SK-N-SH (cell line): ENCODE measurements around the gene ARFGAP1.

Experiments used
- TF ChIP-seq, protein P1 (sequence below): fragments of 200-600 bp; sonication (generic); IDR thresholded peaks from 2 replicates; pipeline ENCODE4 v1.6.1; 2017; ENCODE audit warnings: antibody characterized with exemption, mild to moderate bottlenecking, moderate library complexity
- TF ChIP-seq, protein P2 (sequence below): IDR thresholded peaks from 2 replicates; pipeline ENCODE4 v1.4.0; 2012; ENCODE audit warnings: low read depth, borderline replicate concordance

DNA sequence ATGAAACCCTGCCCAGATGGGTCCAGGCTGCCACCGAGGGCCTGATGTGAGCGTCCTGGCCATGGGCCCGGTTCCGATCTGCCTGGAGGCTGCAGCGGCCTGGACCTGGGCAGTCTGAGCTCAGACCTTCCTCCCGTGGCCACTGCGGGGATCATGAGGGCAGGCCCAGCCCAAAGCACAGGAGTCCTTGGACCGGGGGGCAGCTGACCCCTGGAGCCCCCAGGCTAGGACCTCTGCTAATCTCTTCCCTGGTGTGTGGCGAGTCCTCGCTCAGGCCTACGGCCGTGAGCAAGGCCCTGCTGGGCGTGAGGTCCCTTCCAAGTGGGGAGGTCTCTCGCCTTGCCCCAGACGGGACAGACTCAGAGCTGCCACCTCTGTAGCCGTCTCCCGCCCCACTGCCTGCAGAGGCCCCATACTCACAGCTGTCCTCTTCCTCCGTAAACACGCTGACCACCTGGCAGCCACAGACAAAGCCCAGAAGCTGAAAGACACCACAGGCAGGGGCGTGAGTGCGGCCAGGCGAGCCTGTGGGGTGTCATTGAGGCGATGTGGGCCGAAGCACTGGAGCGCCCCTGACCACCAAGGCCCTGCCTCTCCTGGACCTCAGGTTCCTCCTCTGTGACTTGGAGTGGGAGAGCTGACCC is 28.9 kb upstream of the ARFGAP1 start:
- TF ChIP-seq, protein P1, sequence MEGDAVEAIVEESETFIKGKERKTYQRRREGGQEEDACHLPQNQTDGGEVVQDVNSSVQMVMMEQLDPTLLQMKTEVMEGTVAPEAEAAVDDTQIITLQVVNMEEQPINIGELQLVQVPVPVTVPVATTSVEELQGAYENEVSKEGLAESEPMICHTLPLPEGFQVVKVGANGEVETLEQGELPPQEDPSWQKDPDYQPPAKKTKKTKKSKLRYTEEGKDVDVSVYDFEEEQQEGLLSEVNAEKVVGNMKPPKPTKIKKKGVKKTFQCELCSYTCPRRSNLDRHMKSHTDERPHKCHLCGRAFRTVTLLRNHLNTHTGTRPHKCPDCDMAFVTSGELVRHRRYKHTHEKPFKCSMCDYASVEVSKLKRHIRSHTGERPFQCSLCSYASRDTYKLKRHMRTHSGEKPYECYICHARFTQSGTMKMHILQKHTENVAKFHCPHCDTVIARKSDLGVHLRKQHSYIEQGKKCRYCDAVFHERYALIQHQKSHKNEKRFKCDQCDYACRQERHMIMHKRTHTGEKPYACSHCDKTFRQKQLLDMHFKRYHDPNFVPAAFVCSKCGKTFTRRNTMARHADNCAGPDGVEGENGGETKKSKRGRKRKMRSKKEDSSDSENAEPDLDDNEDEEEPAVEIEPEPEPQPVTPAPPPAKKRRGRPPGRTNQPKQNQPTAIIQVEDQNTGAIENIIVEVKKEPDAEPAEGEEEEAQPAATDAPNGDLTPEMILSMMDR: no peak
- TF ChIP-seq, protein P2, sequence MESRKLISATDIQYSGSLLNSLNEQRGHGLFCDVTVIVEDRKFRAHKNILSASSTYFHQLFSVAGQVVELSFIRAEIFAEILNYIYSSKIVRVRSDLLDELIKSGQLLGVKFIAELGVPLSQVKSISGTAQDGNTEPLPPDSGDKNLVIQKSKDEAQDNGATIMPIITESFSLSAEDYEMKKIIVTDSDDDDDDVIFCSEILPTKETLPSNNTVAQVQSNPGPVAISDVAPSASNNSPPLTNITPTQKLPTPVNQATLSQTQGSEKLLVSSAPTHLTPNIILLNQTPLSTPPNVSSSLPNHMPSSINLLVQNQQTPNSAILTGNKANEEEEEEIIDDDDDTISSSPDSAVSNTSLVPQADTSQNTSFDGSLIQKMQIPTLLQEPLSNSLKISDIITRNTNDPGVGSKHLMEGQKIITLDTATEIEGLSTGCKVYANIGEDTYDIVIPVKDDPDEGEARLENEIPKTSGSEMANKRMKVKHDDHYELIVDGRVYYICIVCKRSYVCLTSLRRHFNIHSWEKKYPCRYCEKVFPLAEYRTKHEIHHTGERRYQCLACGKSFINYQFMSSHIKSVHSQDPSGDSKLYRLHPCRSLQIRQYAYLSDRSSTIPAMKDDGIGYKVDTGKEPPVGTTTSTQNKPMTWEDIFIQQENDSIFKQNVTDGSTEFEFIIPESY: no peak
